ENCODE data around the gene MTA1. TPM values are rescaled to one million over a fixed set of nuclear protein-coding genes. Genes with fewer than 3 reads are reported as not detected.

MTA1 gene
- total RNA-seq, 1 donor, result 33.9 TPM

DNA sequence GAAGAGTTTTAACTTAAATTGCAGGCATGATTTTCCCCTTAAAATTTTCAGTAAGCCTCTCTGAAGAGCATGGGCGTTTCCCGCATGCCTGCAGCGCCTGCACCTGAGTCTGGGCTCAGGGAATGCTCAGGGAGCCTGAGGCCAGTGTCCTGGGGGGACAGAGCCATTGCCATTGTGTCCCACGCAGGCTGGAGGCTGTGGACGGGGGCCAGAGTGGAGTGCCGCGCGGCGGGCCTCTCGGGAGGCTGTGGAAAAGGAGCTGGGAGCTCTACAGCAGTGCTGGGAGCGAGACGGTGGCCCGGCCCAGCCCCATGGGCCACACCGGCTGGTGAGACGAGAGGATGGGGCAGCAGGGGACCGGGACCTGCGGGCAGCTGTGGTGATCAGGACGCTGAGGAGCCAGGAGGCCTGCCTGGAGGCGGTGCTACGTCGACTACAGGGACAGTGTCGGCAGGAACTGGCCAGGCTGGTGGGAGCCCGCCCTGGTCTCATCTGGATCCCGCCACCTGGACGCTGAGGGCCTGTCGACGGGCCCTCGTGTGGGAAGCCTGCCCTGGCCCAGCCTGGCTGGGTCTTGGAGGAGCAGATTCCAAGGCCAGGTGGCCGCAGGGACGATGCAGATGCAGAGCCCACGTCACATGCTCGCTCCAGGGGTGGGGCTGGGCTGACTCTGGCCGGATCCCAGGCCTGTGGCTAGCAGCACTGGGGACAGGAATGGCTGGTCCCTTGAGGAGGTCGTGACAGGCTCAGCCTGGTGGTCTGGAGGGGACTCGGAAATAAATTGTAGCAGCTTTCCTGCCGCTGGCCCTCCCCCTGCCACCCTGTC lies 79.0 kb downstream of the MTA1 start:
- Histone ChIP-seq H3K4me1 (ENCODE audit: insufficient read depth, low read length) (no peaks in the 10 kb centered on the region), H3K27me3 (ENCODE audit: insufficient read depth, low read length) (no peaks in the 10 kb centered on the region), H3K4me3 (ENCODE audit: low read length) (no peak overlapping the region), H3K9me3 (ENCODE audit: low read depth, low read length) (no peaks in the 10 kb centered on the region)

DNA sequence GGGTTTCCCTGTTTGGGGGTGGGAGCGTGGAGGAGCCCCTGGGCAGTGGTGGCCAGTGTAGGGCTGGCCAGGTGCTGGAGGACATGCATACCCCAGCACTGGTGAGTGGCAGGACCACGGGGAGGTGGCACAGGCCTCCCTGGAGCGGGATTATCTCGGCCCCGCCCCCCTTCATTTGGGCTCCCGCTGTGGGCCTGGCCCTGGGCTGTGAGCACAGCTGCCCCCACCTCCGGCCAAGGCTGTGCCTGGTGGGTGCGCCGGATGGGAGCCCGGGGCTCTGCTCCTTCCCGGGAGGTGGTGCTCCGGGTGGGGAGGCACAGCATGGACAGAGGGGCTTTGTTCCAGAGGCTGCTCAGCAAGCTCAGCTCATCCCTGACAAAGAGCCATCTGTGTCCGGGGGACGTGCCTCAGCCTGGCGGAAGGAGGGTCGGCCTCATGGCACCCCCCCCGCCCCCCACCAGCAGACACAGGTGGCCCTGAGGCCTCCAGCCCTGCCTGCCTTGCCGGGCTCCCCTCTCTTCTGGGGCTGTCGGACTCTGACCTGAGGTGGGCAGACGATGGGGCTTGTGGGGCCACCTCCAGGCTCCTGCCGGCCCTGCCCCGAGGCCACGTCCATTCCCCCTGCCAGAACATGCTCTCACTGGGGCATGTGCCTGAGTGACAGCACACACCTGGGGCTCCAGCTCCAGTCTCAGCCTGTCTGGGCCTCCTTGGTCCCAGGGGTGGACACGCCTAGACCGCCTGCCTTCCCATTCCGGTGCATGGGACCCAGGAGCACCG lies 79.8 kb downstream of the MTA1 start:
- no peaks in the 10 kb centered on the region for H3K4me1 ChIP-seq (ENCODE audit: insufficient read depth, low read length)
- no peak overlapping the region for H3K4me3 ChIP-seq (ENCODE audit: low read length)
- H3K9me3 ChIP-seq (ENCODE audit: low read depth, low read length), result no peaks in the 10 kb centered on the region
- H3K27me3 ChIP-seq (ENCODE audit: insufficient read depth, low read length), result no peaks in the 10 kb centered on the region

DNA sequence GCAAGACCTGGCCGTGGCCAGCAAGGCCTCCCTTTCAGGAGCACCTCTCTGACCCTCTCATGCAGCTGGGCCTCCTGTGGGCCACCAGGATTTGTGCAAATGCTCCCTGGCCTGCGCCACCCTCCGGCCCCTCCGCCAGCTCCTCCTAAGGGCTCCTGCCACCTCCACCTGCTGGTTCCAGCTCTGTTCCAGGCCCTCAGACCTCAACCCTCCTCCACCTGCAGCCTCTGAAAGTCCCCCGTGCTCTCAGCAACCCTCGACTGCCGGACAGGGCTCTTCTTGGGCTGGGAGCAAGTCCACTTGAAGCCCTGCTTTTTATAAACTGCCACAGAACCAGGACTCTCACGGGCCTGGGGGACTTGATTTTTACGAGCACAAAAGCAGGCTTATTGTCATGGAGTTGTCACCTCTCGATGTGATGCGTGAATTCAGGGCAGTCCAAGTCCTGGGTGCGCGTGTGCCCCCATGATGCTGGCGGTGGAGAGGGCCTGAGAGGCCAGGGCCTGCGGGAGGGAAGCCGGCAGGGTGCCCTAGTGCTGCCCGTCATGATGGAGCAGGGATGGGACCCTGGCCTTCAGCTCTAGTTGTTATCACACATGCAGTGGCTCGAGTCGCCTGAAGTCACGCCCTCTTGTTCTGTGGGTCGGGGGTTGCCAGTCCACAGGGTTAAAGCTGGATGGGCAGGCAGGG lies 80.6 kb downstream of the MTA1 start:
- no peak overlapping the region for H3K4me3 ChIP-seq (ENCODE audit: low read length)
- H3K4me1 ChIP-seq (ENCODE audit: insufficient read depth, low read length), result no peaks in the 10 kb centered on the region
- H3K9me3 ChIP-seq (ENCODE audit: low read depth, low read length), result no peaks in the 10 kb centered on the region
- no peaks in the 10 kb centered on the region for H3K27me3 ChIP-seq (ENCODE audit: insufficient read depth, low read length)

DNA sequence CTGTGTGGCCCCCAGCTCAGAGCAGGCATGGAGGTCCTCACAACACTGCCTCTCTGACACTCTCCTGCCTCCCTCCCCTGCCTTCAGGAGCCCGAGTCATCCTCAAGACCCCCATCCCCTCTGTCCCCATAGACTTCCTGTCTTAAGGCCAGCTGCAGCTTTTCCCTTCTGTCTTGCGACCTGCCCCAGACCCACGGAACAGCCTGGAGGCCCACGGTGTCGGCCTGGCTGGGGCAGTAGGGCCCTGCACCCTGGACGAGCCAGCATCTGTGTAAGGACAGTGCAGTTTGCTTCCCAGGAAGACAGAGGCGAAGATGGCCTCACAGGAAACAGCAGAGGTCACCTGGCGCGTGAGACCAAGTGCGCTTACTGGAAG lies 81.1 kb downstream of the MTA1 start:
- H3K27me3 ChIP-seq (ENCODE audit: insufficient read depth, low read length), result no peaks in the 10 kb centered on the region
- no peaks in the 10 kb centered on the region for H3K9me3 ChIP-seq (ENCODE audit: low read depth, low read length)
- H3K4me3 ChIP-seq (ENCODE audit: low read length), result no peak overlapping the region
- H3K4me1 ChIP-seq (ENCODE audit: insufficient read depth, low read length), result no peaks in the 10 kb centered on the region

GRCh38 chr14:105501504-105502291 lies 82.1 kb downstream of the MTA1 start:
- no peaks in the 10 kb centered on the region for H3K4me1 ChIP-seq (ENCODE audit: insufficient read depth, low read length)
- H3K4me3 ChIP-seq (ENCODE audit: low read length), result no peak overlapping the region
- H3K27me3 ChIP-seq (ENCODE audit: insufficient read depth, low read length), result no peaks in the 10 kb centered on the region
- H3K9me3 ChIP-seq (ENCODE audit: low read depth, low read length), result no peaks in the 10 kb centered on the region

GRCh38 chr14:105502446-105503295 lies 83.0 kb downstream of the MTA1 start:
- Histone ChIP-seq H3K9me3 (ENCODE audit: low read depth, low read length) (no peaks in the 10 kb centered on the region), H3K4me1 (ENCODE audit: insufficient read depth, low read length) (no peaks in the 10 kb centered on the region), H3K4me3 (ENCODE audit: low read length) (no peak overlapping the region), H3K27me3 (ENCODE audit: insufficient read depth, low read length) (no peaks in the 10 kb centered on the region)

DNA sequence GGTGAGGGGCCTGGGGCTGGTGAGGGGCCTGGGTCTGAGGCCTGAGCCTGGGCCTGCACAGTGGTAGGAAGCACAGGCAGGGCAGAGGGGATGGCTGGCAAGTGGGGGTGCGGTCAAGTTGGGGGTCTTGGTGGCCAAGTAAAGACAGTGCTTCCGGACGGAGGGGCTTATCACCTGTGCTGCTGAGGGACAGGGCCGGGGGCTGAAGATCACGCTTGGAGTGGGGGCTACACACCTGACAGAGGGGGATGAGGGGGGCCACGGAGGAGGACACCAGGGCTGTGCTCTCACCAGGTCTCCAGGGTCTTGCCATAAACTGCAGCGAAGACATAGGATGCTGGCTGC lies 83.6 kb downstream of the MTA1 start:
- no peaks in the 10 kb centered on the region for H3K4me1 ChIP-seq (ENCODE audit: insufficient read depth, low read length)
- H3K9me3 ChIP-seq (ENCODE audit: low read depth, low read length), result no peaks in the 10 kb centered on the region
- no peak overlapping the region for H3K4me3 ChIP-seq (ENCODE audit: low read length)
- peaks cover 3% of the 10 kb centered on the region for H3K27me3 ChIP-seq (ENCODE audit: insufficient read depth, low read length)

DNA sequence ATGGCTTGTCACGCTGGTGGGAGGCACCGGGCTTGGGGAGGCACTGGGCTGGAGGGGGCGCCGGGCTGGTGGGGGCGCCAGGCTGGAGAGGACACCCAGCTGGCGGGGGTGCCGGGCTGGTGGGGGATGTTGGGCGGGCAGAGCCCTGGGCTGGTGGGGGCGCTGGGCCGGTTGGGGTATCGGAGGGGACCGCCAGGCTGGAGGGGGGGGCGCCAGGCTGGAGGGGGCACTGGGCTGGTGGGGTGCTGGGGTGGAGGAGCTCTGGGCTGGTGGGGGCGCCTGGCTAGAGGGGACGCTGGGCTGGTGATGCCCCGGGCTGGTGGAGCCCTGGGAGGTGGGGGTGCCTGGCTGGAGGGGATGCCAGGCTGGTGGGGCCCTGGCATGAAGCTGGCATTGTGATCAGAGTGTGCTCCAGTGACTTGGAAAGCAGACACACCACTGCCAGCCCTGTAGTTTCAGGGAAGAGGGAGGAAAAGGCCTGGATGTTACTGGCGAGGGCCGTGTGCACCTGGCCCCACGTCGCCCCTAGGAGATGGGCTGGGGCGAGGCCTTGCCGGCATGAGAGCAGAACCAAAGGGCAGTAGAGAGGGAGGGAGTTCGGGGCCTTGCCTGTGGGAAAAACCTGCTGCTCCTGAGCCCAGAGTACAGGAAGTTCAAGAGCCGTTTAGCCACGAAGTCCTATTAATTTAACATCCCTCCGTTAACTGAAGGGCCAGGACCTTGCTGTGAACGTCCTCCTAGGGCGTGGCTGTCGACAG lies 84.5 kb downstream of the MTA1 start:
- Histone ChIP-seq H3K27me3 (ENCODE audit: insufficient read depth, low read length) (peaks cover 3% of the 10 kb centered on the region), H3K4me1 (ENCODE audit: insufficient read depth, low read length) (no peaks in the 10 kb centered on the region)

GRCh38 chr14:105505101-105505500 lies 85.5 kb downstream of the MTA1 start:
- Histone ChIP-seq H3K4me1 (ENCODE audit: insufficient read depth, low read length) (no peaks in the 10 kb centered on the region), H3K9me3 (ENCODE audit: low read depth, low read length) (no peaks in the 10 kb centered on the region), H3K4me3 (ENCODE audit: low read length) (no peak overlapping the region), H3K27me3 (ENCODE audit: insufficient read depth, low read length) (peaks cover 3% of the 10 kb centered on the region)

More for the DNA sequence above, 84.5 kb downstream of the MTA1 start:
- Histone ChIP-seq H3K4me3 (ENCODE audit: low read length) (no peak overlapping the region), H3K9me3 (ENCODE audit: low read depth, low read length) (no peaks in the 10 kb centered on the region)

DNA sequence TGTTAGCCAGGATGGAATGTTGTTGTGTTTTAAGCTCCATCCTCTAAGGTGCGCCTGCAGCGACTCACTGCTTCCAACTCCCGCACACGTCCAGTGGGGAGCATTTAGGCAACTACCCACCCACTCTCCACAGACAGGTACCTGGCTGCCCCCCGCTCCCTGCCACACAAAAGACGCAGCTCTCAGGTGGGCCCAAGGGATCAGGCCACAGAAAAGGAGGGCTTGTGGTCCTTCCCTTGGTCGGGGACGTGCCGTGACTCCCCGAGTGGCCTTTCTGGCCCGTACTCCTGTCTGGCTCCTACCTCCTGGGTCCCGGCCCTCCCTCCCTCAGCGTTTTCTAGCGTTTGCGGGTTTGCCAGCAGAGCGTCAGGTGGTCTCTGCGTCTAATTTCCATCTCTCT lies 87.6 kb downstream of the MTA1 start:
- Histone ChIP-seq H3K4me1 (ENCODE audit: insufficient read depth, low read length) (no peaks in the 10 kb centered on the region), H3K9me3 (ENCODE audit: low read depth, low read length) (no peaks in the 10 kb centered on the region), H3K27me3 (ENCODE audit: insufficient read depth, low read length) (peaks cover 9% of the 10 kb centered on the region), H3K4me3 (ENCODE audit: low read length) (no peak overlapping the region)

- Histone ChIP-seq H3K27me3 (ENCODE audit: insufficient read depth, low read length) (peaks cover 9% of the 10 kb centered on the region), H3K9me3 (ENCODE audit: low read depth, low read length) (no peaks in the 10 kb centered on the region), H3K4me3 (ENCODE audit: low read length) (no peak overlapping the region), H3K4me1 (ENCODE audit: insufficient read depth, low read length) (no peaks in the 10 kb centered on the region)
Measured at GRCh38 chr14:105508069-105508468, 88.4 kb downstream of the MTA1 start.

- peaks cover 9% of the 10 kb centered on the region for H3K27me3 ChIP-seq (ENCODE audit: insufficient read depth, low read length)
- no peak overlapping the region for H3K4me3 ChIP-seq (ENCODE audit: low read length)
- no peaks in the 10 kb centered on the region for H3K4me1 ChIP-seq (ENCODE audit: insufficient read depth, low read length)
- H3K9me3 ChIP-seq (ENCODE audit: low read depth, low read length), result no peaks in the 10 kb centered on the region
Measured at GRCh38 chr14:105508601-105509000, 89.0 kb downstream of the MTA1 start.

GRCh38 chr14:105517096-105517495 lies 97.5 kb downstream of the MTA1 start:
- Histone ChIP-seq H3K27me3 (ENCODE audit: insufficient read depth, low read length) (peaks cover 17% of the 10 kb centered on the region), H3K9me3 (ENCODE audit: low read depth, low read length) (no peaks in the 10 kb centered on the region), H3K4me3 (ENCODE audit: low read length) (no peak overlapping the region), H3K4me1 (ENCODE audit: insufficient read depth, low read length) (no peaks in the 10 kb centered on the region)

Data from mononuclear cell (primary cell).